Measurements from ENCODE around the gene SLC25A44. TPM values are rescaled to one million over a fixed set of nuclear protein-coding genes. Genes with fewer than 3 reads are reported as not detected.

The SLC25A44 gene
- total and polyA plus RNA-seq, 2 donors (not counting 1 experiment from before 2014, with no cell fraction given), result 14.9 to 27.2 TPM

GRCh38 chr1:156149374-156150332 lies 44.3 kb upstream of the SLC25A44 start:
- H3K4me1 ChIP-seq (ENCODE audit: control insufficient read depth in 2 of 2, insufficient read depth in 2 of 2, low read length in 2 of 2), result peaks cover 77 to 89% of the 10 kb centered on the region in 2 donors
- Mint-ChIP-seq H3K4me3 (peak overlapping the region; percentile 77), H3K27me3 (peaks cover 8% of the 10 kb centered on the region), H3K27ac (peak overlapping the region; percentile 82), H3K9me3 (ENCODE audit: insufficient read depth) (no peaks in the 10 kb centered on the region), H3K4me1 (peaks cover 80% of the 10 kb centered on the region)
- DNase-seq (peak; percentile 80), ATAC-seq (ENCODE audit: low read depth) (peak; percentile 19)
- TF ChIP-seq CTCF (IDR thresholded peaks at IDR 0.05), result no peak
- TF ChIP-seq EZH2 (IDR thresholded peaks at IDR 0.05; ENCODE audit: borderline replicate concordance, insufficient read depth, low read depth, low read length, poor library complexity, severe bottlenecking), result no peak
- 58% methylated on average over 16 of the region's 20 CpGs for WGBS (ENCODE audit: insufficient coverage)
- H3K4me2 ChIP-seq (replicated peaks; ENCODE audit: low read depth, low read length, poor library complexity, severe bottlenecking), result peak overlapping the region; percentile 66
- H3K27ac ChIP-seq (ENCODE audit: low read length in 2 of 2), result peak overlapping the region in 1 of 2 donors; percentile 32
- no peak overlapping the region for H3K4me3 ChIP-seq (ENCODE audit: control extremely low read depth in 1 of 5, extremely low read depth in 1 of 5, insufficient read depth in 1 of 5, low read depth in 2 of 5, low read length in 4 of 5)
- POLR2A ChIA-PET, result interaction anchor here (1.4 kb wide), 1 partner anchor 63 kb away, joined by 8 read pairs; the partner anchor contains the start of gene PMF1
- H3K36me3 ChIP-seq (replicated peaks in 1 of 2; ENCODE audit: control extremely low read depth in 1 of 2, control insufficient read depth in 1 of 2, extremely low read depth in 1 of 2, insufficient read depth in 2 of 2, low read length in 1 of 2), result no peaks in the 10 kb centered on the region
- H3K9ac ChIP-seq (ENCODE audit: low read length), result peak overlapping the region; percentile 5
- H3K79me2 ChIP-seq (ENCODE audit: control insufficient read depth, insufficient read depth, low read length), result peaks cover 9% of the 10 kb centered on the region
- intact Hi-C loops (cut with micrococcal nuclease), result loop anchor here (10.0 kb wide), 1 partner anchor 165 kb away; no protein-coding TSS in a partner anchor
- CTCF ChIA-PET, result interaction anchor here (0.6 to 14.3 kb wide), 11 partner anchors 14 to 75 kb away, joined by 3 to 381 read pairs (median 3); partner anchors contain the start of gene PMF1
- H2AFZ ChIP-seq (ENCODE audit: insufficient read depth, low read depth, low read length, poor library complexity, severe bottlenecking), result no peak overlapping the region
- H3K9me3 ChIP-seq (ENCODE audit: control extremely low read depth in 1 of 3, control insufficient read depth in 2 of 3, insufficient read depth in 1 of 3, low read length in 2 of 3), result no peaks in the 10 kb centered on the region
- no peaks in the 10 kb centered on the region for H4K20me1 ChIP-seq (ENCODE audit: control insufficient read depth, insufficient read depth, low read length, poor library complexity, severe bottlenecking)
- H3K27me3 ChIP-seq (replicated peaks in 1 of 4; ENCODE audit: control extremely low read depth in 1 of 4, control insufficient read depth in 3 of 4, insufficient read depth in 4 of 4, low read length in 3 of 4), result peaks cover 0 to 12% (median 3%) of the 10 kb centered on the region in 4 experiments
